ENCODE results near the gene GABRG3. TPM values are rescaled to one million over a fixed set of nuclear protein-coding genes. Genes with fewer than 3 reads are reported as not detected.

GABRG3 gene
- total and polyA plus RNA-seq, 2 donors (not counting 3 experiments of a cell fraction or from before 2014, with no cell fraction given) = not detected

GRCh38 chr15:27028858-27029477 is 58.0 kb downstream of the GABRG3 start:
- no peak for DNase-seq (ENCODE audit: low read depth, low spot score)
- BruUV-seq (replicated peaks) = no TSS peak
- no peak for FAIRE-seq
- no peaks in the 10 kb centered on the region for H3K79me2 ChIP-seq (ENCODE audit: control insufficient read depth, insufficient read depth, low read length)
- H3K9me1 ChIP-seq (replicated peaks; ENCODE audit: control insufficient read depth, extremely low read depth, insufficient read depth, low read length) = no peaks in the 10 kb centered on the region
- no peak overlapping the region for H3K9ac ChIP-seq (replicated peaks; ENCODE audit: extremely low read depth, insufficient read depth, low read length)
- ChIA-PET POLR2A (no interaction called here), CTCF (no interaction called here)
- peaks cover 5% of the 10 kb centered on the region for H3K9me3 ChIP-seq (replicated peaks; ENCODE audit: control insufficient read depth, insufficient read depth, low read length)
- H3K4me1 ChIP-seq (ENCODE audit: control insufficient read depth, extremely low read depth, insufficient read depth, low read length) = no peaks in the 10 kb centered on the region
- no peak overlapping the region for H3K4me3 ChIP-seq (replicated peaks in 1 of 3; ENCODE audit: insufficient read depth in 1 of 3, low read depth in 1 of 3, low read length in 3 of 3)
- no peak overlapping the region for H3K4me2 ChIP-seq (ENCODE audit: insufficient read depth, low read length)
- intact Hi-C loops (cut with micrococcal nuclease) = no loop called here
- H3K27me3 ChIP-seq (ENCODE audit: control insufficient read depth in 2 of 2, insufficient read depth in 2 of 2, low read length in 2 of 2) = no peaks in the 10 kb centered on the region
- no peak overlapping the region for H3K27ac ChIP-seq (ENCODE audit: insufficient read depth, low read depth, low read length)
- no peaks in the 10 kb centered on the region for H4K20me1 ChIP-seq (replicated peaks; ENCODE audit: control insufficient read depth, extremely low read depth, insufficient read depth, low read length)
- no peaks in the 10 kb centered on the region for H3K36me3 ChIP-seq (ENCODE audit: control insufficient read depth in 2 of 2, extremely low read depth in 1 of 2, insufficient read depth in 2 of 2, low read length in 2 of 2)
- no peak overlapping the region for H2AFZ ChIP-seq (ENCODE audit: low read depth, low read length)
- TF ChIP-seq MAX (IDR thresholded peaks at IDR 0.05; ENCODE audit: insufficient read depth, insufficient read length) (no peak), EZH2 (IDR thresholded peaks at IDR 0.05; ENCODE audit: borderline replicate concordance, low read depth, low read length, severe bottlenecking) (no peak), GATA2 (IDR thresholded peaks at IDR 0.05; ENCODE audit: insufficient read depth, insufficient read length, low read depth, low read length) (no peak), FOS (IDR thresholded peaks at IDR 0.05; ENCODE audit: borderline replicate concordance, insufficient read depth, low read length) (no peak), POLR2AphosphoS5 (IDR thresholded peaks at IDR 0.05; ENCODE audit: insufficient read depth, low read depth, low read length) (no peak), MYC (IDR thresholded peaks at IDR 0.05; ENCODE audit: low read depth, low read length) (no peak), JUN (IDR thresholded peaks at IDR 0.05; ENCODE audit: borderline replicate concordance, insufficient read depth, insufficient read length, low read depth) (no peak), POLR2A (IDR thresholded peaks at IDR 0.05; ENCODE audit: low read depth, low read length) (no peak), CTCF (IDR thresholded peaks at IDR 0.05; ENCODE audit: extremely low read depth in 1 of 2, insufficient read depth in 1 of 2, low read depth in 1 of 2, low read length in 2 of 2) (no peak)
- dilution Hi-C loops (cut with MboI; ENCODE audit: extremely low pct_ligation_motif_present, low sequenced_read_pairs) = no loop called here

All from endothelial cell of umbilical vein (primary cell).